ENCODE measurements around the gene VSIR.

- TF ChIP-seq CHD2 (IDR thresholded peaks at IDR 0.05; ENCODE audit: borderline replicate concordance, low read depth, low read length): no peak
- TF ChIP-seq POLR2AphosphoS5 (IDR thresholded peaks at IDR 0.05; ENCODE audit: low read length): no peak
Measured at GRCh38 chr10:71753091-71753959, 20.0 kb downstream of the VSIR start.
